HepG2 (cell line): ENCODE measurements around the gene ATP6V0D1. TPM values are rescaled to one million over a fixed set of nuclear protein-coding genes. Genes with fewer than 3 reads are reported as not detected.

Source experiments
- ATM ChIP-seq: fragments of 450-650 bp; IDR thresholded peaks from 2 replicates; pipeline ENCODE4 v1.7.1; 2017; ENCODE audit warnings: mild to moderate bottlenecking, borderline replicate concordance
- HOXA7 ChIP-seq: sonication (generic); formaldehyde crosslinking; IDR thresholded peaks from 2 replicates; pipeline ENCODE4 v1.8.1; 2022; ENCODE audit warnings: mild to moderate bottlenecking, missing genetic modification reagents, moderate library complexity
- NFYB ChIP-seq: sonication (generic); formaldehyde crosslinking; IDR thresholded peaks from 2 replicates; pipeline ENCODE4 v1.4.0; 2020; ENCODE audit warnings: missing genetic modification reagents
- PAWR ChIP-seq: sonication (generic); formaldehyde crosslinking; IDR thresholded peaks from 2 replicates; pipeline ENCODE4 v1.4.0; 2020; ENCODE audit warnings: missing genetic modification reagents, mild to moderate bottlenecking, borderline replicate concordance
- PAX8 ChIP-seq: sonication (generic); formaldehyde crosslinking; IDR thresholded peaks from 2 replicates; pipeline ENCODE4 v1.8.0; 2022; ENCODE audit warnings: mild to moderate bottlenecking, missing genetic modification reagents, borderline replicate concordance
- RXRB ChIP-seq: IDR thresholded peaks from 2 replicates; pipeline ENCODE4 v1.6.1; 2016; ENCODE audit warnings: borderline replicate concordance, missing genetic modification reagents, missing compliant biosample characterization
- ZNF225 ChIP-seq: sonication (generic); formaldehyde crosslinking; IDR thresholded peaks from 2 replicates; pipeline ENCODE4 v1.4.0; 2020; ENCODE audit warnings: mild to moderate bottlenecking, missing genetic modification reagents
- ZNF234 ChIP-seq: sonication (generic); formaldehyde crosslinking; conservative IDR thresholded peaks from 2 replicates; pipeline ENCODE4 v1.5.1; 2020; ENCODE audit warnings: mild to moderate bottlenecking, missing genetic modification reagents
- polyA plus RNA-seq, 8 experiments: library from polyadenylated mRNA; depleted of rRNA in 3 of 8; stranded (reverse) in 7 of 8; unstranded in 1 of 8; fragments of >200 nt; fragmentation: Illumina TruSeq in 4 of 8; extraction: Trizol in 4 of 8; gene quantifications; 2 replicates each; pipeline versions ENCODE4 v1.2.1 to v1.2.3, GENCODE V29; 2011 to 2016; ENCODE audit warnings: low read depth in 4 of 8, missing spikeins in 1 of 8, mixed read lengths in 1 of 8; ENCODE audit not compliant: insufficient read depth in 1 of 8
- total RNA-seq, 5 experiments: library from RNA; depleted of rRNA; stranded (reverse); fragments of >200 nt; fragmentation: Illumina TruSeq; extraction: Trizol; gene quantifications; 2 replicates each; pipeline ENCODE4 v1.2.3, GENCODE V29; 2016; ENCODE audit warnings: low read depth in 1 of 5
- TF ChIP-seq, protein P1 (sequence below): sonication (generic); formaldehyde crosslinking; IDR thresholded peaks from 2 replicates; pipeline ENCODE4 v1.4.0; 2020; ENCODE audit warnings: mild to moderate bottlenecking, missing genetic modification reagents
- TF ChIP-seq, protein P2 (sequence below): IDR thresholded peaks from 2 replicates; pipeline ENCODE4 v1.6.1; 2016; ENCODE audit warnings: low read depth, missing genetic modification reagents, missing compliant biosample characterization
- TF ChIP-seq, protein P3 (sequence below): sonication (generic); formaldehyde crosslinking; IDR thresholded peaks from 2 replicates; pipeline ENCODE4 v1.4.0; 2020; ENCODE audit warnings: mild to moderate bottlenecking, low read depth, missing genetic modification reagents
- TF ChIP-seq, protein P4 (sequence below): sonication (generic); formaldehyde crosslinking; IDR thresholded peaks from 2 replicates; pipeline ENCODE4 v1.8.1; 2023; ENCODE audit warnings: mild to moderate bottlenecking, missing genetic modification reagents, borderline replicate concordance

ATP6V0D1 gene
- total and polyA plus RNA-seq, 2 of the 13 experiments (the other 11 are each of a cell fraction or from before 2014, with no cell fraction given) = 51.1 to 61.3 TPM

DNA sequence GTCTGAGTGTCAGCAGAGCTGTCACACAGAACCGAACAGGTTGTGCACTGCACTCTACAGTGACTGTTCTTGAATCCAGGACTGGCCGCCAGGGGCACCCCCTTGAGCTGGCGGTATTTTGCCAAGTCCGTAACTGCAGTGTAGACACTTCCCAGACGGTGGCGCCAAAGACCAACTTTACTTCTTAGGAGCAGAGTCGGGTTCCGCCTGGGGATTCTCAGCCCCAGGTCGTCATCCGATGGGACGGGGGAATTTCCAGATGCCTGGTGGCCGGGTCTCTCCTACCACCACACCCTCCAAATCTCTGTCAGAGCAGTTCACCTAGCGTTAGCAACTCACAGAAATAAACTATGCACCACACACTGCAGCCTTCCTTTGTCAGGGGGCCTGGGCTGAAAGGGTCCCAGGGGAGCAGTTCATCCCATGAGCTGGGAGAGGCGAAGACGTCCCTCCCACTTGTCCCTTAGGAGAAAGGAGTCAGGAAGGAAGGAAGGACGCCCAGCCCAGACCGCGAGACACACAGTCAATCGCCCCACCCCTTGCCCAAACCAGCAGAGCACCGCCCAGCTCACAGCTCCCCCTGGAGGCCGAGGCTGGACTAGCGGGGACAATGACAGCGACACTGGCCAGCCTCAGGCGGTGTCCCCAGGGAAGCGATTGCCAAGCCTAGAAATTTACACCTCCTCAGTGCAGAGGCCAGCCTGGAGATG, 40.3 kb upstream of the ATP6V0D1 start (continued):
- TF ChIP-seq RXRB (peak; percentile 70; the same call in 1 of the 2 replicates), ZNF225 (CRISPR knock-in tag) (no peak), PAWR (CRISPR knock-in tag) (no peak), HOXA7 (CRISPR knock-in tag) (no peak), PAX8 (CRISPR knock-in tag) (no peak), ZNF234 (CRISPR knock-in tag) (no peak), ATM (no peak), NFYB (CRISPR knock-in tag) (no peak)
- TF ChIP-seq, protein P1, sequence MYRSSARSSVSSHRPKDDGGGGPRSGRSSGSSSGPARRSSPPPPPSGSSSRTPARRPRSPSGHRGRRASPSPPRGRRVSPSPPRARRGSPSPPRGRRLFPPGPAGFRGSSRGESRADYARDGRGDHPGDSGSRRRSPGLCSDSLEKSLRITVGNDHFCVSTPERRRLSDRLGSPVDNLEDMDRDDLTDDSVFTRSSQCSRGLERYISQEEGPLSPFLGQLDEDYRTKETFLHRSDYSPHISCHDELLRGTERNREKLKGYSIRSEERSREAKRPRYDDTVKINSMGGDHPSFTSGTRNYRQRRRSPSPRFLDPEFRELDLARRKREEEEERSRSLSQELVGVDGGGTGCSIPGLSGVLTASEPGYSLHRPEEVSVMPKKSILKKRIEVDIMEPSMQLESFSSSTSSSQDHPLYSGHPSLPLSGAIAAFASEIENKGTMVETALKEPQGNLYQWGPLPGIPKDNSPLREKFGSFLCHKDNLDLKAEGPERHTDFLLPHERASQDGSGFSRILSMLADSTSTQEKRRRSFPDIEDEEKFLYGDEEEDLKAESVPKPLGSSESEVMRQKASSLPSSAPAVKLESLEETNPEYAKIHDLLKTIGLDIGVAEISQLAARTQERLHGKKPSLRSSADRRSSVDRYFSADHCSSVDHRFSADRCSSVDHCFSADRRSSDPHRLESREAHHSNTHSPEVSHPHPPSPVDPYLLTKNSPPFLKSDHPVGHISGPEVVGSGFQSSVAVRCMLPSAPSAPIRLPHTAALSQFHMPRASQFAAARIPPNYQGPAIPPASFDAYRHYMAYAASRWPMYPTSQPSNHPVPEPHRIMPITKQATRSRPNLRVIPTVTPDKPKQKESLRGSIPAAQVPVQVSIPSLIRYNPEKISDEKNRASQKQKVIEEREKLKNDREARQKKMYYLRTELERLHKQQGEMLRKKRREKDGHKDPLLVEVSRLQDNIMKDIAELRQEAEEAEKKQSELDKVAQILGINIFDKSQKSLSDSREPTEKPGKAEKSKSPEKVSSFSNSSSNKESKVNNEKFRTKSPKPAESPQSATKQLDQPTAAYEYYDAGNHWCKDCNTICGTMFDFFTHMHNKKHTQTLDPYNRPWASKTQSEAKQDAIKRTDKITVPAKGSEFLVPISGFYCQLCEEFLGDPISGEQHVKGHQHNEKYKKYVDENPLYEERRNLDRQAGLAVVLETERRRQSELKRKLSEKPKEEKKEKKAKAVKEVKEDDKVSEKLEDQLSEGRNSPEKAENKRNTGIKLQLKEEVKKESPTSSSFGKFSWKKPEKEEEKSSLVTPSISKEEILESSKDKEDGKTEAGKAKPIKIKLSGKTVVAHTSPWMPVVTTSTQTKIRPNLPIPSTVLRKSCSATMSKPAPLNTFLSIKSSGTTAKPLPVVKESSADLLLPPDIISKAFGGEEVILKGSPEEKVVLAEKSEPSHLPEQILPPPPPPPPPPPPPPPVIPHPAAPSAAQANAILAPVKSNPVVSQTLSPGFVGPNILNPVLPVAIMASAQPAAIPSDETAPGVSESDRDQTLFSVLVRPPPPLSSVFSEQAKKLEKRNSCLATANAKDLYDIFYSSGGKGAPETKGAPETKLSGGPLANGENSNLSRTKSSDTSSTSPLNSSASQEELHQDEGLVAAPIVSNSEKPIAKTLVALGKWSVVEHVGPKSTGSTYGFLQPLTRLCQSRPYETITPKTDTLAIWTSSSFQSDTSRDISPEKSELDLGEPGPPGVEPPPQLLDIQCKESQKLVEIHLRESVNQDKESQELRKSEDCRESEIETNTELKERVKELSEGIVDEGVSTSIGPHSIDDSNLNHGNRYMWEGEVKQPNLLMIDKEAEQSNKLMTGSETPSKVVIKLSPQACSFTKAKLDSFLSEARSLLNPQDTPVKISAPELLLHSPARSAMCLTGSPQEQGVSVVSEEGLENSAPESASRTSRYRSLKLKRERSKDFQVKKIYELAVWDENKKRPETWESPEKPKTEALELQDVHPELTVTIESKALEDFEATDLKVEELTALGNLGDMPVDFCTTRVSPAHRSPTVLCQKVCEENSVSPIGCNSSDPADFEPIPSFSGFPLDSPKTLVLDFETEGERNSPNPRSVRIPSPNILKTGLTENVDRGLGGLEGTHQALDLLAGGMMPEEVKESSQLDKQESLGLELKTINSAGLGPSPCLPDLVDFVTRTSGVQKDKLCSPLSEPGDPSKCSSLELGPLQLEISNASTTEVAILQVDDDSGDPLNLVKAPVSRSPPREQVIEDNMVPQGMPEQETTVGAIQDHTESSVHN (CRISPR knock-in tag) = no peak
- TF ChIP-seq, protein P2, sequence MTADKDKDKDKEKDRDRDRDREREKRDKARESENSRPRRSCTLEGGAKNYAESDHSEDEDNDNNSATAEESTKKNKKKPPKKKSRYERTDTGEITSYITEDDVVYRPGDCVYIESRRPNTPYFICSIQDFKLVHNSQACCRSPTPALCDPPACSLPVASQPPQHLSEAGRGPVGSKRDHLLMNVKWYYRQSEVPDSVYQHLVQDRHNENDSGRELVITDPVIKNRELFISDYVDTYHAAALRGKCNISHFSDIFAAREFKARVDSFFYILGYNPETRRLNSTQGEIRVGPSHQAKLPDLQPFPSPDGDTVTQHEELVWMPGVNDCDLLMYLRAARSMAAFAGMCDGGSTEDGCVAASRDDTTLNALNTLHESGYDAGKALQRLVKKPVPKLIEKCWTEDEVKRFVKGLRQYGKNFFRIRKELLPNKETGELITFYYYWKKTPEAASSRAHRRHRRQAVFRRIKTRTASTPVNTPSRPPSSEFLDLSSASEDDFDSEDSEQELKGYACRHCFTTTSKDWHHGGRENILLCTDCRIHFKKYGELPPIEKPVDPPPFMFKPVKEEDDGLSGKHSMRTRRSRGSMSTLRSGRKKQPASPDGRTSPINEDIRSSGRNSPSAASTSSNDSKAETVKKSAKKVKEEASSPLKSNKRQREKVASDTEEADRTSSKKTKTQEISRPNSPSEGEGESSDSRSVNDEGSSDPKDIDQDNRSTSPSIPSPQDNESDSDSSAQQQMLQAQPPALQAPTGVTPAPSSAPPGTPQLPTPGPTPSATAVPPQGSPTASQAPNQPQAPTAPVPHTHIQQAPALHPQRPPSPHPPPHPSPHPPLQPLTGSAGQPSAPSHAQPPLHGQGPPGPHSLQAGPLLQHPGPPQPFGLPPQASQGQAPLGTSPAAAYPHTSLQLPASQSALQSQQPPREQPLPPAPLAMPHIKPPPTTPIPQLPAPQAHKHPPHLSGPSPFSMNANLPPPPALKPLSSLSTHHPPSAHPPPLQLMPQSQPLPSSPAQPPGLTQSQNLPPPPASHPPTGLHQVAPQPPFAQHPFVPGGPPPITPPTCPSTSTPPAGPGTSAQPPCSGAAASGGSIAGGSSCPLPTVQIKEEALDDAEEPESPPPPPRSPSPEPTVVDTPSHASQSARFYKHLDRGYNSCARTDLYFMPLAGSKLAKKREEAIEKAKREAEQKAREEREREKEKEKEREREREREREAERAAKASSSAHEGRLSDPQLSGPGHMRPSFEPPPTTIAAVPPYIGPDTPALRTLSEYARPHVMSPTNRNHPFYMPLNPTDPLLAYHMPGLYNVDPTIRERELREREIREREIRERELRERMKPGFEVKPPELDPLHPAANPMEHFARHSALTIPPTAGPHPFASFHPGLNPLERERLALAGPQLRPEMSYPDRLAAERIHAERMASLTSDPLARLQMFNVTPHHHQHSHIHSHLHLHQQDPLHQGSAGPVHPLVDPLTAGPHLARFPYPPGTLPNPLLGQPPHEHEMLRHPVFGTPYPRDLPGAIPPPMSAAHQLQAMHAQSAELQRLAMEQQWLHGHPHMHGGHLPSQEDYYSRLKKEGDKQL = no peak
- TF ChIP-seq, protein P3, sequence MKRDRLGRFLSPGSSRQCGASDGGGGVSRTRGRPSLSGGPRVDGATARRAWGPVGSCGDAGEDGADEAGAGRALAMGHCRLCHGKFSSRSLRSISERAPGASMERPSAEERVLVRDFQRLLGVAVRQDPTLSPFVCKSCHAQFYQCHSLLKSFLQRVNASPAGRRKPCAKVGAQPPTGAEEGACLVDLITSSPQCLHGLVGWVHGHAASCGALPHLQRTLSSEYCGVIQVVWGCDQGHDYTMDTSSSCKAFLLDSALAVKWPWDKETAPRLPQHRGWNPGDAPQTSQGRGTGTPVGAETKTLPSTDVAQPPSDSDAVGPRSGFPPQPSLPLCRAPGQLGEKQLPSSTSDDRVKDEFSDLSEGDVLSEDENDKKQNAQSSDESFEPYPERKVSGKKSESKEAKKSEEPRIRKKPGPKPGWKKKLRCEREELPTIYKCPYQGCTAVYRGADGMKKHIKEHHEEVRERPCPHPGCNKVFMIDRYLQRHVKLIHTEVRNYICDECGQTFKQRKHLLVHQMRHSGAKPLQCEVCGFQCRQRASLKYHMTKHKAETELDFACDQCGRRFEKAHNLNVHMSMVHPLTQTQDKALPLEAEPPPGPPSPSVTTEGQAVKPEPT (CRISPR knock-in tag) = peak; percentile 65; the same call in 1 of the 2 replicates
- TF ChIP-seq, protein P4, sequence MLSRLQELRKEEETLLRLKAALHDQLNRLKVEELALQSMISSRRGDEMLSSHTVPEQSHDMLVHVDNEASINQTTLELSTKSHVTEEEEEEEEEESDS (CRISPR knock-in tag) = no peak
